Activated CD4-positive, alpha-beta T cell treated with anti-CD3 and anti-CD28 coated beads, Interleukin-2, amount 10 ng/mL, durations not matched to agents 24 days and 14 days (primary cell): Measurements from ENCODE around the gene PNKD. TPM values are rescaled to one million over a fixed set of nuclear protein-coding genes. Genes with fewer than 3 reads are reported as not detected.
A peak's percentile ranks its signal among the peaks of the same experiment; 100 is the strongest.

Experiments used
- DNase-seq: peaks from one replicate; pipeline ENCODE4 v3.0.0; 2022
- H3K27ac Mint-ChIP-seq: one replicate; pipeline ENCODE4 v1.8.0; 2022; ENCODE audit warnings: mild to moderate bottlenecking, mixed read lengths
- H3K27me3 Mint-ChIP-seq: one replicate; pipeline ENCODE4 v1.8.0; 2022; ENCODE audit warnings: mixed read lengths
- H3K36me3 Mint-ChIP-seq: one replicate; pipeline ENCODE4 v1.8.0; 2022; ENCODE audit warnings: low read depth, mild to moderate bottlenecking, mixed read lengths
- H3K4me1 Mint-ChIP-seq: one replicate; pipeline ENCODE4 v1.8.0; 2021; ENCODE audit warnings: mixed read lengths
- H3K4me3 Mint-ChIP-seq: one replicate; pipeline ENCODE4 v1.8.0; 2022; ENCODE audit warnings: mild to moderate bottlenecking, moderate library complexity, mixed read lengths
- H3K9me3 Mint-ChIP-seq: one replicate; pipeline ENCODE4 v1.8.0; 2021; ENCODE audit warnings: mixed read lengths
- intact Hi-C: fragments of 100-400 bp; cut with micrococcal nuclease; formaldehyde crosslinking; loops from one replicate; pipeline ENCODE4 v1.15.1; 2023
- total RNA-seq: library from RNA; stranded (reverse); gene quantifications from 2 replicates; pipeline ENCODE4 v1.2.3, GENCODE V29; 2022

PNKD gene
- total RNA-seq, 1 donor from 2014 or later = 21.5 TPM

- no peak overlapping the region for H3K27ac Mint-ChIP-seq
- intact Hi-C loops = no loop called here
- DNase-seq = no peak
- H3K4me1 Mint-ChIP-seq = peaks cover 11% of the 10 kb centered on the region
- no peaks in the 10 kb centered on the region for H3K9me3 Mint-ChIP-seq
- no peaks in the 10 kb centered on the region for H3K27me3 Mint-ChIP-seq
- peaks cover 81% of the 10 kb centered on the region for H3K36me3 Mint-ChIP-seq
- no peak overlapping the region for H3K4me3 Mint-ChIP-seq
These were observed 31.4 kb upstream of the PNKD start for GRCh38 chr2:218238887-218239286.

DNA sequence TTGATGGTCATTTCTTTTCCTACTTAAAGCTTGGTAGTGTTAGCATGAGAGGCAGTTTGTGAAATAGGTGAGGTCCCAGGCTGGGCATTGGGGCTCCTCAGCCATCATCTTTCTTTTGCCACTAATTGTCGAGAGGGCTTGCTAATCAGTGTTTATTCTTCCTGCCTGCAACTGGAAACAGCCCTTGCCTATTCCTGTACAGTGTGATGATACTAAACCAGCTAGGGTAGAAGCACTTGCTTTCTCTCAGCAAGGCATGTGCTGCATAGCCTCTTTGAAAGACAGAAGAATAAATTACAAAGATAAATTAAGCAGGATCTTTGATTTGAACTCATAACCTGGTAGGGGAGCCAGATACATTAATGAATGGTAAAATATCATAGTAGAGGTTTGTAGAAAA, 26.1 kb upstream of the PNKD start:
- Mint-ChIP-seq H3K27ac (no peak overlapping the region), H3K27me3 (no peaks in the 10 kb centered on the region), H3K4me1 (peaks cover 15% of the 10 kb centered on the region), H3K9me3 (no peaks in the 10 kb centered on the region), H3K4me3 (no peak overlapping the region), H3K36me3 (peaks cover 78% of the 10 kb centered on the region)
- DNase-seq = no peak
- intact Hi-C loops = no loop called here

GRCh38 chr2:218244665-218245064, 25.7 kb upstream of the PNKD start:
- Mint-ChIP-seq H3K4me1 (peaks cover 18% of the 10 kb centered on the region), H3K36me3 (peaks cover 79% of the 10 kb centered on the region), H3K27me3 (no peaks in the 10 kb centered on the region), H3K4me3 (no peak overlapping the region), H3K9me3 (no peaks in the 10 kb centered on the region), H3K27ac (peak overlapping the region; percentile 0)
- DNase-seq = no peak
- intact Hi-C loops = no loop called here

DNA sequence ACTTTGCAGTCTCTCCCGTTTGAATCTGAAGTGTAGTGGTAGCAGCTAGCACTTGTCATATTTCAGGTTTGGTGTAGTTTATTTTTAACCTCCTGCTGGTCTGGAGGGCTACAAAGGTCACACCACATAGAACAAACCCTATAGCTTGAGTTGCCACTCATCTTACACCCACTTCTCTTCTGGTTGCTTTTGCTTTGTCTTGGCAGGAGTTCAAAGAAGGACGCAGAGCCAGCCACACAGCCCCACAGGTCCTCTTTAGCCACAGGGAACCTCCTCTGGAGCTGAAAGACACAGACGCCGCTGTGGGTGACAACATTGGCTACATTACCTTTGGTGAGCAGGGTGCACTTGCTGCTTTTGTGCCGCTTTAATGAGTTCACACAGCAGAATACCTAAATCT, 25.1 kb upstream of the PNKD start:
- no peaks in the 10 kb centered on the region for H3K9me3 Mint-ChIP-seq
- intact Hi-C loops = no loop called here
- H3K4me1 Mint-ChIP-seq = peaks cover 19% of the 10 kb centered on the region
- peak overlapping the region; percentile 70 for H3K27ac Mint-ChIP-seq
- no peaks in the 10 kb centered on the region for H3K27me3 Mint-ChIP-seq
- no peak overlapping the region for H3K4me3 Mint-ChIP-seq
- H3K36me3 Mint-ChIP-seq = peaks cover 79% of the 10 kb centered on the region
- DNase-seq = no peak

DNA sequence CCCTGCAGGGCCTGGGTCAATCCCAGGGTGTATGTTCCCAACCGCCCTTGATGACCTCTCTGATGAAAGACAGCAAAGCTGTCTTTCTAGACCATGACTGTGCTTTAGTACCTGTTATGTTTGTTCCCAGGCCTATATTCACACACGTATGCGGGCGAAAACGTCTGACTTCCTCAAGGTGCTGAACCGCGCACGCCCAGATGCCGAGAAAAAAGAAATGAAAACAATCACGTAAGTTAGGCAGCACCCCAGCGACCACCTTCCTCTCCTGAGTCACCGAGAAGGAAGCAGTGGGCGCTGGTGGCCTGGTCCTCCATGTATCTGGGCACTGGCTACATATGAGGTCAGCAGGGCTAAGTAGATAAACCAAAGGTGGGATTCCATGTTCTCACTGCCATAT, 20.6 kb upstream of the PNKD start:
- intact Hi-C loops = no loop called here

GRCh38 chr2:218252509-218253231, 17.6 kb upstream of the PNKD start:
- no peak overlapping the region for H3K4me3 Mint-ChIP-seq
- H3K36me3 Mint-ChIP-seq = peaks cover 71% of the 10 kb centered on the region
- H3K4me1 Mint-ChIP-seq = peaks cover 29% of the 10 kb centered on the region
- no peaks in the 10 kb centered on the region for H3K9me3 Mint-ChIP-seq
- no peaks in the 10 kb centered on the region for H3K27me3 Mint-ChIP-seq
- intact Hi-C loops = no loop called here
- DNase-seq = no peak
- H3K27ac Mint-ChIP-seq = peak overlapping the region; percentile 73

More for the DNA sequence above, 20.6 kb upstream of the PNKD start:
- peaks cover 16% of the 10 kb centered on the region for H3K4me1 Mint-ChIP-seq
- H3K27ac Mint-ChIP-seq = no peak overlapping the region
- H3K36me3 Mint-ChIP-seq = peaks cover 81% of the 10 kb centered on the region
- no peaks in the 10 kb centered on the region for H3K27me3 Mint-ChIP-seq
- no peak for DNase-seq
- H3K9me3 Mint-ChIP-seq = no peaks in the 10 kb centered on the region
- no peak overlapping the region for H3K4me3 Mint-ChIP-seq

DNA sequence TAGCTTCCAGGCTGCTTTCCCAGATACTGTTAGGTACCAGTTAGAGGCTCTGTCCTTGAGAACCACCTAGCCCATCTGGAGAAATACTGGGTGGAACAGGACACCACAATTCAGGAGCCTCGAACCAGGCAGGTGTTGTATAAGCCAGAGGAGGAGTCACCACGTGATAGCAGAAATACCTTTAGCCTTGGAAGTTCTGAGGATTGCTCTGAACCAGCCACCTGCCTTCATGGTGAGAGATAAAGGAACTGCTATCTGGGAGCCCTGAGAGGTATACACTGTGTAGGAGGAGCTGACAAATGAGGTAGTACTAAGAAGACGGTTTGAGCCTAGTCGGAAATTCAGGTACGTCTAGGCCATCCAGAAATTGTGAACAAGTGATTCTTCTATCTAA, 17.1 kb upstream of the PNKD start:
- Mint-ChIP-seq H3K36me3 (peaks cover 67% of the 10 kb centered on the region), H3K4me3 (no peak overlapping the region), H3K9me3 (no peaks in the 10 kb centered on the region), H3K27me3 (no peaks in the 10 kb centered on the region), H3K27ac (peak overlapping the region; percentile 73), H3K4me1 (peaks cover 30% of the 10 kb centered on the region)
- no peak for DNase-seq
- intact Hi-C loops = no loop called here

GRCh38 chr2:218255446-218255845, 14.9 kb upstream of the PNKD start:
- H3K4me1 Mint-ChIP-seq = peaks cover 25% of the 10 kb centered on the region
- peaks cover 48% of the 10 kb centered on the region for H3K36me3 Mint-ChIP-seq
- DNase-seq = no peak
- peak overlapping the region; percentile 70 for H3K27ac Mint-ChIP-seq
- H3K4me3 Mint-ChIP-seq = no peak overlapping the region
- H3K9me3 Mint-ChIP-seq = no peaks in the 10 kb centered on the region
- no peaks in the 10 kb centered on the region for H3K27me3 Mint-ChIP-seq
- intact Hi-C loops = loop anchor here (2.0 kb wide), 1 partner anchor 19 kb away; no protein-coding TSS in a partner anchor

GRCh38 chr2:218256612-218257350, 13.5 kb upstream of the PNKD start:
- peaks cover 38% of the 10 kb centered on the region for H3K36me3 Mint-ChIP-seq
- intact Hi-C loops = loop anchor here (1.0 to 2.0 kb wide), 3 partner anchors 14 to 70 kb away; no protein-coding TSS in a partner anchor
- DNase-seq = no peak
- peaks cover 25% of the 10 kb centered on the region for H3K4me1 Mint-ChIP-seq
- H3K27ac Mint-ChIP-seq = peak overlapping the region; percentile 90
- no peaks in the 10 kb centered on the region for H3K27me3 Mint-ChIP-seq
- H3K9me3 Mint-ChIP-seq = no peaks in the 10 kb centered on the region
- H3K4me3 Mint-ChIP-seq = no peak overlapping the region

DNA sequence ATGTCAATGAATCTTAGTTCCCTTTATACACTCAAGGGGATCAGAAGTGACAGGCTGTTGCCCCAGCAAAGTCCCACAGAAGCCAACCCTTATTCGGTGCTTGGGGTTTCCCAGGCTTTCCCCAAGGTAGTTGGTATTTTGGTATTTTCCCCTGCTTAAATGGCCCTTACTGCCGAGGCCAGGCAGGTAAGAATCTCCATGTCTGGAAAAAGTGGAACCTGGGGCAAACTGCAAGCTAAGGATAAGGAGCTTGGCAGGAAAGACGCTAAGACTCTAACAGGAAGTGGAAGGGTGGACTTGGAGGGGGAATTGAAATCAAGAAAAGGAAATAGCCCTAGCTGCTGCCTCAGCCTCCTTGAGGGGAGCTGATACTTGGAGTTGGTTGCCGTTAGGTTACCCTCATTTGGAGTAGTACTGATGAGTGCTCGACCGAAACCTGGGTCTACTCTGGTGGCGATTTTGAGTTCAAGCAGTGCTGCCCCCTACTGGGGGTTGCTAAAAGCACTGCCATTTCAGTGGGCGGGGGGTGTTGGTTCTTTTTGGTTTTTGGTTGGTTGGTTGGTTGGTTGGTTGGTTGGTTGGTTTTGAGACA, 12.8 kb upstream of the PNKD start:
- H3K4me3 Mint-ChIP-seq = peak overlapping the region; percentile 21
- intact Hi-C loops = loop anchor here (1.0 to 2.0 kb wide), 3 partner anchors 15 to 71 kb away; no protein-coding TSS in a partner anchor

DNA sequence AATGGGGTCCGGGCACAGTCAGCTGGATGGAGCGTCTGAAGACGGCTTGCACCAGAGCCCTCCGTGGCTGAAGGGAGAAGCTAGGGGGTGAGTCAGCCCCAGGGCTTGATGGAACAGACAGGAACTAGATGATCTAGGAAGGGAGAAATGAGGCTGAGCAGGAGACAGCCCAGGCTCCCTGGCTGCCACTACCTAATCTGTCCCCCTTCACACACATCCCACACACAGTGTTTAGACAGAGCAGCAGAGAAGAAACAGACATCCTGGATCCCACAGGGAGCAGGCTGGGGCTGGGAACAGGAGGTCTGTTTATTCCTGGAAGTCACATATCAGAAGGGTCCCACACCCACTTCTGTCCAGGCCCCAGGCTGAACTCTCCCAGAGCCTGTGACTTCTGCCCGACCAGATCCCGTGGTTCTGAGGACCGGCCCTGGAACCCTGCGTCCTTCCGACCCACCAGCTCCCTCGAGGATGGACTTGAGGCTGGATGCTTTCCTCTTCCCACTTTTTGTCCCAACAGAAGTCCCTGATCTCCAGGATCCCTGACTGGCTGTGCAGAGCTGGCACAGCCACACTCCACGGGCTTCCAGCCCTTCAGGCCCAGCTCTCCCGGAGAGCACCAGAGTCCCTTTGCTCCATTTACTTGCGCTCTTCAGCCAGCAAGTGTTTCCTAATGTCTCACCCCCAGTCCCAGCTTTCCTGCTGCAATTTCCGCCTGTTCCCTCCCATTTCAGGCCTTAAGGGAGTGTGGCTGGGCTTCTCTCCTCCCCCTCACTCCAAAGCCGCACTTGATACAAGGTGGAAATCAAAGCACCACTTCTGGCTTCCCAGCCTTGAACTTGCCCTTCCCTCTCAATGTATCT, 11.0 kb upstream of the PNKD start:
- peaks cover 21% of the 10 kb centered on the region for H3K36me3 Mint-ChIP-seq
- H3K27me3 Mint-ChIP-seq = no peaks in the 10 kb centered on the region
- peaks cover 27% of the 10 kb centered on the region for H3K4me1 Mint-ChIP-seq
- no peak overlapping the region for H3K4me3 Mint-ChIP-seq
- H3K9me3 Mint-ChIP-seq = no peaks in the 10 kb centered on the region
- no peak for DNase-seq
- H3K27ac Mint-ChIP-seq = peak overlapping the region; percentile 46
- intact Hi-C loops = no loop called here

More for the DNA sequence above, 12.8 kb upstream of the PNKD start:
- Mint-ChIP-seq H3K9me3 (no peaks in the 10 kb centered on the region), H3K27ac (peak overlapping the region; percentile 90), H3K27me3 (no peaks in the 10 kb centered on the region), H3K4me1 (peaks cover 23% of the 10 kb centered on the region), H3K36me3 (peaks cover 31% of the 10 kb centered on the region)
- peak; percentile 89 for DNase-seq

DNA sequence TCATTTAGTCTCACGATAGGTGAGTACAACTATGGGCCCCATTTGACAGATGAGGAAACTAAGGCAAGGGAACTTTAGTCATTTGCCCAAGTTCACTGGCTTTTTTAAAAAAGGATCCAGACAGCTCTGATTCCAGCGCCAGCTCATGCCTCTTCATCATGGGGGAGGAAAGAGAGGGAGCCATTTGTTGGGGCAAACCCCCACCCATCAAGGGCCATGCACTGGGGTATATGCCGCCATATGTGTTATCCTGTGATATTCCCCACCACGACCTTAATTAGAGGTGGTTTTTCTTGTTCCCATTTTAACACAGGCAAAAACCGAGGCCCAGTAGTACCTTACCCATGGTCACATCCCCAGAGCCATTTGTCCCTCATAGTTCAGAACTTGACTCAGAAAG, 10.2 kb upstream of the PNKD start:
- H3K36me3 Mint-ChIP-seq = peaks cover 16% of the 10 kb centered on the region
- H3K4me1 Mint-ChIP-seq = peaks cover 25% of the 10 kb centered on the region
- intact Hi-C loops = no loop called here
- no peak for DNase-seq
- peak overlapping the region; percentile 46 for H3K27ac Mint-ChIP-seq
- no peaks in the 10 kb centered on the region for H3K27me3 Mint-ChIP-seq
- no peak overlapping the region for H3K4me3 Mint-ChIP-seq
- no peaks in the 10 kb centered on the region for H3K9me3 Mint-ChIP-seq

- no peak for DNase-seq
- no peaks in the 10 kb centered on the region for H3K27me3 Mint-ChIP-seq
- no peak within 1 kb of the TSS for H3K4me3 Mint-ChIP-seq
- H3K9me3 Mint-ChIP-seq = no peaks in the 10 kb centered on the region
- peak within 1 kb of the TSS; percentile 46 for H3K27ac Mint-ChIP-seq
- peaks cover 20% of the 10 kb centered on the region for H3K4me1 Mint-ChIP-seq
- intact Hi-C loops = no loop called here
- H3K36me3 Mint-ChIP-seq = peaks cover 14% of the 10 kb centered on the region
These were observed 9.4 kb upstream of the PNKD start, which contains the start of gene GPBAR1 for GRCh38 chr2:218260742-218261422. TSS of gene GPBAR1 (plus strand) at chr2:218261015. CDS start at chr2:218262725, 1,710 bp downstream.
